ENCODE measurements around the gene MSANTD3.

GRCh38 chr9:100419166-100419565 lies 7.8 kb upstream of the MSANTD3 start:
- TF ChIP-seq, protein P1, sequence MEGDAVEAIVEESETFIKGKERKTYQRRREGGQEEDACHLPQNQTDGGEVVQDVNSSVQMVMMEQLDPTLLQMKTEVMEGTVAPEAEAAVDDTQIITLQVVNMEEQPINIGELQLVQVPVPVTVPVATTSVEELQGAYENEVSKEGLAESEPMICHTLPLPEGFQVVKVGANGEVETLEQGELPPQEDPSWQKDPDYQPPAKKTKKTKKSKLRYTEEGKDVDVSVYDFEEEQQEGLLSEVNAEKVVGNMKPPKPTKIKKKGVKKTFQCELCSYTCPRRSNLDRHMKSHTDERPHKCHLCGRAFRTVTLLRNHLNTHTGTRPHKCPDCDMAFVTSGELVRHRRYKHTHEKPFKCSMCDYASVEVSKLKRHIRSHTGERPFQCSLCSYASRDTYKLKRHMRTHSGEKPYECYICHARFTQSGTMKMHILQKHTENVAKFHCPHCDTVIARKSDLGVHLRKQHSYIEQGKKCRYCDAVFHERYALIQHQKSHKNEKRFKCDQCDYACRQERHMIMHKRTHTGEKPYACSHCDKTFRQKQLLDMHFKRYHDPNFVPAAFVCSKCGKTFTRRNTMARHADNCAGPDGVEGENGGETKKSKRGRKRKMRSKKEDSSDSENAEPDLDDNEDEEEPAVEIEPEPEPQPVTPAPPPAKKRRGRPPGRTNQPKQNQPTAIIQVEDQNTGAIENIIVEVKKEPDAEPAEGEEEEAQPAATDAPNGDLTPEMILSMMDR (IDR thresholded peaks at IDR 0.05; ENCODE audit: low read length) = no peak
- no peak for TF ChIP-seq EZH2 (optimal IDR thresholded peaks at IDR 0.05; ENCODE audit: low read depth, low read length)

Measured in MM.1S (cell line).